Uterus (tissue), 4 donors: ENCODE results near the gene TBX2. TPM values are rescaled to one million over a fixed set of nuclear protein-coding genes. Genes with fewer than 3 reads are reported as not detected.

ENCODE experiments used
- DNase-seq, 2 donors: peaks; one replicate each; pipeline ENCODE4 v3.0.0-alpha.2; 2019 to 2020
- H3K27ac ChIP-seq, 2 donors: fragments of 200-600 bp; sonication (generic); 1 replicate in 1 of 2; 2 replicates in 1 of 2; pipeline ENCODE4 v1.5.1; 2016 to 2018
- H3K27me3 ChIP-seq, 2 donors: fragments of 200-600 bp; sonication (generic); one replicate each; pipeline ENCODE4 v1.5.1; 2018 to 2019; ENCODE audit warnings: control low read depth in 1 of 2
- H3K36me3 ChIP-seq, 2 donors: fragments of 200-600 bp; sonication (generic); one replicate each; pipeline ENCODE4 v1.5.1; 2019; ENCODE audit warnings: control low read depth in 1 of 2
- H3K4me1 ChIP-seq, 2 donors: fragments of 200-600 bp; sonication (generic); one replicate each; pipeline ENCODE4 v1.5.1; 2018 to 2019; ENCODE audit warnings: control low read depth in 1 of 2
- H3K4me3 ChIP-seq, 2 donors: fragments of 200-600 bp; sonication (generic); 1 replicate in 1 of 2; 2 replicates in 1 of 2; pipeline ENCODE4 v1.5.1; 2018 to 2019; ENCODE audit warnings: mild to moderate bottlenecking in 1 of 2
- H3K9me3 ChIP-seq, 2 donors: fragments of 200-600 bp; sonication (generic); one replicate each; pipeline ENCODE4 v1.5.1; 2019; ENCODE audit warnings: control low read depth in 1 of 2
- POLR2A ChIP-seq, 2 donors: fragments of 450-650 bp; IDR thresholded peaks; one replicate each; pipeline ENCODE4 v1.6.1; 2016; ENCODE audit warnings: antibody characterized with exemption in 2 of 2, mild to moderate bottlenecking in 1 of 2, moderate library complexity in 1 of 2
- intact Hi-C: fragments of 100-400 bp; cut with DNase I; formaldehyde crosslinking; loops from one replicate; pipeline ENCODE4 v1.15.1; 2023; ENCODE audit warnings: low total_unique reads
- total RNA-seq, 4 donors: library from RNA; depleted of rRNA in 3 of 4; stranded (reverse); fragments of >200 nt in 3 of 4; gene quantifications; one replicate each; pipeline versions ENCODE4 v1.1.0 to v1.2.4, GENCODE V29; 2014 to 2023
- TF ChIP-seq, protein P1 (sequence below), 4 experiments: fragments of 200-600 bp in 2 of 4; fragments of 450-650 bp in 2 of 4; sonication (generic) in 2 of 4; IDR thresholded peaks; one replicate each; pipeline ENCODE4 v1.5.1; 2016 to 2019; ENCODE audit warnings: antibody characterized with exemption in 4 of 4, mild to moderate bottlenecking in 2 of 4, moderate library complexity in 1 of 4
- donor health status: DM: yes; HTN: yes; CAD: no.

The TBX2 gene
- total RNA-seq, 4 donors from 2014 or later: 0.29 to 40.5 (median 27.4) TPM

DNA sequence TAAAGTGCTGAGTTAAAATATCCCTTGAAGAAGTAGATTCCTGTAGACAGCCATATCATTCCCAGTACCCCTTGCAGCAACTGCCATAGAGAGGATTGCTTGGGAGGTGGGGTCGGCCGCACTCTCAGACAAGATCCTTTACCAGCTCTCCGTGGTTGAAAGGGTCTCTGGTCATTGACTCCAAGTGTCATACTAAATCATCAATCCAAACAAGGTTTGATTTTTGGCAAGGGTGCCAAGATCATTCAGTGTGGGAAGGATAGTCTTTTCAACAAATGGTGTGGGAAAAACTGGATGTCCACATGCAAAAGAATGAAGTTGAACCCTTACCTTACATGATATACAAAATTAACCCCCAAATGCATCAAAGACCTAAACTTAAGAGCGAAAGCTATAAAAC, 21.8 kb downstream of the TBX2 start:
- no peaks in the 10 kb centered on the region for H3K4me1 ChIP-seq
- H3K4me3 ChIP-seq: no peak overlapping the region
- H3K27me3 ChIP-seq: peaks cover 0 to 18% of the 10 kb centered on the region in 2 donors
- no peak for DNase-seq
- intact Hi-C loops: no loop called here
- TF ChIP-seq, protein P1, sequence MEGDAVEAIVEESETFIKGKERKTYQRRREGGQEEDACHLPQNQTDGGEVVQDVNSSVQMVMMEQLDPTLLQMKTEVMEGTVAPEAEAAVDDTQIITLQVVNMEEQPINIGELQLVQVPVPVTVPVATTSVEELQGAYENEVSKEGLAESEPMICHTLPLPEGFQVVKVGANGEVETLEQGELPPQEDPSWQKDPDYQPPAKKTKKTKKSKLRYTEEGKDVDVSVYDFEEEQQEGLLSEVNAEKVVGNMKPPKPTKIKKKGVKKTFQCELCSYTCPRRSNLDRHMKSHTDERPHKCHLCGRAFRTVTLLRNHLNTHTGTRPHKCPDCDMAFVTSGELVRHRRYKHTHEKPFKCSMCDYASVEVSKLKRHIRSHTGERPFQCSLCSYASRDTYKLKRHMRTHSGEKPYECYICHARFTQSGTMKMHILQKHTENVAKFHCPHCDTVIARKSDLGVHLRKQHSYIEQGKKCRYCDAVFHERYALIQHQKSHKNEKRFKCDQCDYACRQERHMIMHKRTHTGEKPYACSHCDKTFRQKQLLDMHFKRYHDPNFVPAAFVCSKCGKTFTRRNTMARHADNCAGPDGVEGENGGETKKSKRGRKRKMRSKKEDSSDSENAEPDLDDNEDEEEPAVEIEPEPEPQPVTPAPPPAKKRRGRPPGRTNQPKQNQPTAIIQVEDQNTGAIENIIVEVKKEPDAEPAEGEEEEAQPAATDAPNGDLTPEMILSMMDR (IDR thresholded peaks at IDR 0.05): no peak
- no peak for TF ChIP-seq POLR2A (IDR thresholded peaks at IDR 0.05)
- no peak overlapping the region for H3K27ac ChIP-seq
- no peaks in the 10 kb centered on the region for H3K9me3 ChIP-seq
- no peaks in the 10 kb centered on the region for H3K36me3 ChIP-seq

DNA sequence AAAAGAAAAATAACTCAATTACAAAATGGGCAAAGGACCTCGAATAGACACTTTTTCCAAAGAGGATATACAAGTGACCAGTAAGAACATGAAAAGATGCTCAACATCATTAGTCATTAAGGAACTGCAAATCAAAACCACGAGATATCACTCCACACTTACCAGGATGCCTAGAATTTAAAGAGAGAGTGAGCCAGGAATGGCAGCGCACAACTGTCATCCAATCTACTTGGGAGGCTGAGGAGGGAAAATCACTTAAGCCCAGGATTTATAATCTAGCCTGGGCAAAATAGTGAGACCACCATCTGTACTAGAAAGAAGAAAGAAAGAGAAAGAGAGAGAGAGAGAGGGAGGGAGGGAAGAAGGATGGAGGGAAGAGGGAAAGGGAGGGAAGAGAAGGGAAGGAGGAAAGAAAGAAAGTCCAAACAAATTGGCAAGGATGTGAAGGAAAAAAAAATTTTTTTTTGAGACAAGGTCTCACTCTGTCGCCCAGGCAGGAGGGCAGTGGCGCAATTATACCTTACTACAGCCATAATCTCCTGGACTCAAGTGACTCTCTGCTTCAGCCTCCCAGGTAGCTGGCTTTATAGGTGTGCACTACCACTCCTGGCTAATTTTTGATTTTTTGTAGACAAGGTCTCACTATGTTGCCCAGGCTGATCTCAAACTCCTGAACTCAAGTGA, 22.6 kb downstream of the TBX2 start:
- no peaks in the 10 kb centered on the region for H3K36me3 ChIP-seq
- intact Hi-C loops: no loop called here
- H3K9me3 ChIP-seq: no peaks in the 10 kb centered on the region
- H3K27ac ChIP-seq: no peak overlapping the region
- H3K27me3 ChIP-seq: peaks cover 0 to 18% of the 10 kb centered on the region in 2 donors
- no peak for TF ChIP-seq POLR2A (IDR thresholded peaks at IDR 0.05)
- TF ChIP-seq, protein P1 (IDR thresholded peaks at IDR 0.05): no peak
- no peak overlapping the region for H3K4me3 ChIP-seq
- H3K4me1 ChIP-seq: no peaks in the 10 kb centered on the region
- DNase-seq: no peak

DNA sequence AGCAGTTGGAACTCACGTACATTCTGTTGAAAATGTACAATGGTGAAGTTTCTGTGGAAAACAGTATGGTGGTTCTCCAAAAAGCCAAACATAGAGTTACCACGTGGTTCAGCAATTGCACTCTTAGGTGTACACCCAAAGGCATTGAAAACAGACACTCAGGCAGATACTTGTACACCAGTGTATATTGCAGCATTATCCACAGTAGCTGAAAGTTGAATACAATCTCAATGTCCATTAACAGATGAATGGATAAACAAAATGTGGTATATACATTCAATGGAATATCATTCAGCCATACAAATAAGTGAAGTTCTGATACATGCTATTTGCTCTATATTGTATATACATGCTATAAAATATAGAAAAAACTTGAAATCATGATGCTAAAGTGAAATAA, 23.2 kb downstream of the TBX2 start:
- H3K27me3 ChIP-seq: peaks cover 0 to 18% of the 10 kb centered on the region in 2 donors
- intact Hi-C loops: no loop called here
- no peak overlapping the region for H3K4me3 ChIP-seq
- H3K9me3 ChIP-seq: no peaks in the 10 kb centered on the region
- TF ChIP-seq, protein P1 (IDR thresholded peaks at IDR 0.05): no peak
- TF ChIP-seq POLR2A (IDR thresholded peaks at IDR 0.05): no peak
- no peak overlapping the region for H3K27ac ChIP-seq
- no peaks in the 10 kb centered on the region for H3K36me3 ChIP-seq
- DNase-seq: no peak
- H3K4me1 ChIP-seq: no peaks in the 10 kb centered on the region

DNA sequence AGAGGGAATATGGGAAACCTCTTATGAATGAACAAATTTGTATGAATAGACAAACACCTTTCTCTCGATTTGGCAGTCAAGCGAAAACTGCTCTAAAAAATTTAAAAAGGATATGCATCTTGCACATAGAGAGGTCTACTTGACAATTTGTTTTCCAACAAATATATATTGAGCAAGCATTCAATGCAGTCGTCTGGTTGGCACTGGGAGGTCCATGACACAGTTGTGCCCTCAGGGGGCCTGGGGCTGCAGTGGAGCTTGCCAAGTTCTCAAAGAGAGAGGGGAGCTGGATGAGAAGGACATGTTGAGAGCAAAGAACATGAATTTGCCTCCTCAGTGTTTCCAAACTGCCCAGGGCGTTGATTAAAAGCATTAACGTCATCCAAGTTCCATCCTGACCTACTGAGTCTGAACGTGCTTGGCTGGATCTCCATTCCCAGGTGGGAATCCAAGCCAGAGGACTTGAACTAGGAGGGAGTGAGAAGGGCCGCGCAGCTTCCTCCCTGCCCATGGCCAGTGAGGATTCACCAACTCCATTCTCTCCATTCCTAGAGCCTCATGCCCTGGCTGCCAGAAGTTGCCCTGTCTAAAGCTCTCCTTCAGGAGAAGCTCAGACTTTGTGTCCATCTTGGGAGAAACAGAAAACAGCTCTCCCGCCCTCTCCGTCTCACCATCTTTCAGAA, 24.5 kb downstream of the TBX2 start:
- DNase-seq: no peak
- TF ChIP-seq POLR2A (IDR thresholded peaks at IDR 0.05): no peak
- TF ChIP-seq, protein P1 (IDR thresholded peaks at IDR 0.05): no peak
- intact Hi-C loops: no loop called here
- no peak overlapping the region for H3K4me3 ChIP-seq
- no peaks in the 10 kb centered on the region for H3K9me3 ChIP-seq
- H3K36me3 ChIP-seq: no peaks in the 10 kb centered on the region
- H3K27ac ChIP-seq: no peak overlapping the region
- H3K27me3 ChIP-seq: peaks cover 0 to 18% of the 10 kb centered on the region in 2 donors
- no peaks in the 10 kb centered on the region for H3K4me1 ChIP-seq
